Dedifferentiated amniotic fluid mesenchymal stem cell (primary cell): Measurements from ENCODE around the gene ATP9A.
"Not testable (repeated sequence)": the region's sequence is repeated elsewhere in the genome, so short reads cannot be mapped to it uniquely, and the experiment has no call there.

Experiments
- DNase-seq: peaks from one replicate; pipeline ENCODE4 v3.0.0-alpha.2; 2016; ENCODE audit errors: extremely low spot score

Gene ATP9A

DNA sequence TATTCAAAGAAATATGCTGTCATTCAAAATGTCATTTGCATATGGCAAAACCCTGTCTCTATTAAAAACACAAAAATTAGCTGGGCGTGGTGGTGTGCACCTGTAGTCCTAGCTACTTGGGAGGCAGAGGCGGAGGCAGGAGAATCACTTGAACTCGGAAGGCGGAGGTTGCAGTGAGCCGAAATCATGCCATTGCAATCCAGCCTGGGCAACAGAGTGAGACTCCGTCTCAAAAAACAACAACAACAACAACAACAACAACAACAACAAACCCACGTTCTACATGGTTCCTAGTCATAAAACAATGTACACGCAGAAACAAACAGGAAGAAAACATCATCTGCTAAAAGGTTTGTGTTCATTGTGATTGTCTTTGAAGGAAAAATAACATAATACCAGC is 15.0 kb downstream of the ATP9A start:
- DNase-seq: not testable (repeated sequence)

DNA sequence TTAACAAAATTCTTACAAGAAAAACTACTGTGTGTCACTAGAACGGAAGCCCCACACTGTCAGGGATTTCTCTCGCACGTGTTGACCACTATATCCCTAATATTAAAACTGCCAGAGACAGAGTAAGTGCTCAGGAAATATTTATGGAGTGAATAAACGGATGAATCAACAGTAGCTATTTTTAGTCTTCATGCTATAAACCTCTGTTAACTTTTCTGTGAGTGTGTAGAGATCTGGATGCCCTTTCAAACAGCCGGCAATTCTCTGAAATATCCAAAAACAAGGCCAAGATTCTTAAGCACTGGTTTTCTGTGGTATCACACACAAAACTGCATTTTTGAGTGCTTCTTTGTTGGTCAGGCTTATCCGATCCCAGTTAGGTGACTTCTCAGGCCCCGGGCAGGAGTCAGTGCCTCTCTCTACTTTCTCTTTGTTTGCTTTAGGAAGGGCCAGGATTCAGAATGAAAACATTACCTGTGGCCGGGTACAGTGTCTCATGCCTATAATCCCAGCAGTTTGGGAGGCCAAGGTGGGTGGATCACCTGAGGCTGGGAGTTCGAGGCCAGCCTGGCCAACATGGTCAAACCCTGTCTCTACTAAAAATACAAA is 15.7 kb downstream of the ATP9A start:
- DNase-seq: peak; percentile 68

DNA sequence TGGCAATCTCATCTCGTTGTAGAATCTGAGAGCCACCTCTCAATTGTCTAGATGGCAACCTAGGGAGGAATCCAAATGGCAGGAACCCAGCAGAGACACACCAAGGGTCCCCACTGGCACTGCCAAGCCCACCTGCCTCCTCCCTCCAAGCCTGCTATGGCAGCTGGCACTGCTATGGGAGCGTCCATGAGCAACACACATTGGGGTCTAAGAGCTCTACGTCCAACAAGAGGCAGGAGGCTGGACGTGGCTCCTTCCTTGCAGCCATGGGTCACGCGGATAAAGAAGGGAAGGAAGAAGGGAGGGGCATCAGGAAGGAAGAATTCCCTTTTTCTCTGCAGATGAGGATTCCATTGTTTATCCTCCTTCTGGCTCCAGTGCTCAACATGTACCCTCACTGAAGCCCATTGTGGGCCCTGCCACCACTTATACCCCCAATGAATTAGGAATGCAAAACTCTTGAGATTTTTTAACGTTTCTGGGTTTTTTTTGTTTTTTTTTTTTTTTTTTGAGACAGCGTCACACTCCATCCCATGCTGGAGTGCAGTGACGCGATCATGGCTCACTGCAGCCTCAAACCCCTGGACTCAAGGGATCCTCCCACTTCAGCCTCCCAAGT is 17.3 kb downstream of the ATP9A start:
- no peak for DNase-seq

DNA sequence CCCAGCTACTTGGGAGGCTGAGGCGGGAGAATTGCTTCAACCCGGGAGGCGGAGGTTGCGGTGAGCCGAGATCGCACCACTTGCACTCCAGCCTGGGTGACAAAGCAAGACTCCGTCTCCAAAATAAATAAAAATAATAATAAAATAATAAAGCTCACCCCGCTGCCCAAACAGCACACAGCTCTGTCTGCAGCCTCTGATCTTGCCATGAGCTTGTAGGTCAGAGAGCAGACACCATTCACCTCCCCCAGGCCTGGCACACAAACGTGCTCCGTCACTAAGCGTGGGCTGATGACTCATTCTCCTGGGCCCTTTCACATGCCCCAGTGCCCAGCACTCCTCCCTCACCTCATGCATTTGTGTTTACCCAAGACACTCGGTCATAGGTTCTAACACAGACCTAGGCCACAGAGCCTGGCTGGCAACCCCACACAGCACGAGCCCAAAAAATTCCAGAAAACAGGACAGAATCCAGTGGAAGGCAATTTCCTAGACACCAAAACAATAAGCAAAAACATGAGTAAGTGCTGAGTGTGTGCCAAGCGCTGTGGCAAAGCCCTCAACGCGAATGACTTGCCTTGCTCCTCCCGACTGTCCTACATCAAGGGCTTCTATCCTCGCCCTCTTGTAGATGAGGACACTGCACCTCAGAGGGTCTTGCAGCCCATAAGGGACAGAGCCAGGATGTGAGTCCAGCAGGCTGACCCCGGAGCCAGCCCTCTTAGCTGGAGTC is 18.0 kb downstream of the ATP9A start:
- peak; percentile 62 for DNase-seq

DNA sequence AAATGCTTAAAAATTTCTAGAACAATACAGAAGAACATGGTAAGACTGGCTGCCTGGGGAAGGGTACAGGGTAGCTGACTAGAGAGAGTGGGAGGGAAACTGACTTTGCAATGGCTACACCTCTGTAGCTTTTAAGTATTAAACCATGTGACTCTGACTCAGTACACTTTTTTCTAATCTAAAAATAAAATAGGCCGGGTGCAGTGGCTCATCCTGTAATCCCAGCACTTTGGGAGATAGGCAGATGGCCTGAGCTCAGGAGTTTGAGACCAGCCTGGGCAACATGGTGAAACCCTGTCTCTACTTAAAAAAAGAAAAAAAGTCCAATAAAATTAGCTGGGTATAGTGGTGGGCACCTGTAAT is 18.5 kb downstream of the ATP9A start:
- no peak for DNase-seq

DNA sequence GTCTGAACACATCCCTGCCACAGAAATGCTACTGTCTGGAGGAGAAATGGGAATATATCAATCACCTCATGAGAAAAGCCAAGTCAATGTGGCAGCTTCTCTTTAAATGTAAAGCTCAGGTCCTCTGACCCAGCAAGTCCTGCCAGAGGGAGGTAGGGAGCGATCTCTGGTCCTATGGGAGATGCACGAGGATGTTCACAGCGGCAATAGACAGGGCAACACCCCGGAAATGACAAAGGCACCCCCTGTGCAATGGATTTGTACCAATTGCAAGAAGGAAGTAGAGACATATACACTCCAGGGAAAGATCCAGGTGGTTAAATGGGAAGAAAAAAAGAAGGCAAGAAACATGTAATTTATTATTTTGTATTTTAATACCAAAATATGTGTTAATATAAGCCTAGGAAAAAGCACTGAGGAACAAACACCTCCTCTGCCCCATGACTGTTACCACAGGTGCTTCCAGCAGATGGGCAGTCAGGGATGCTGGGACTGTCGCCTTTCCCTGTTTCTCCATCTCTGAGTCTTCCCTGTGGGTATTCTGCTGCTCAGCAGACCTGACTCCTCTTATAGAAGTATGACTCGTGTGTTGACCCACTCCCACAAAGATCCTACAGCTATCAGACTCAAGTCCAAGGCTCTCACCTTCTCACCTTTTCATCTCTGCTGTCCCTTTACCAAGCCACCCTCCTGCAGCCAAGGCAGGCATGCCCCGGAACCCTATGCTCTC is 20.8 kb downstream of the ATP9A start:
- DNase-seq: no peak

DNA sequence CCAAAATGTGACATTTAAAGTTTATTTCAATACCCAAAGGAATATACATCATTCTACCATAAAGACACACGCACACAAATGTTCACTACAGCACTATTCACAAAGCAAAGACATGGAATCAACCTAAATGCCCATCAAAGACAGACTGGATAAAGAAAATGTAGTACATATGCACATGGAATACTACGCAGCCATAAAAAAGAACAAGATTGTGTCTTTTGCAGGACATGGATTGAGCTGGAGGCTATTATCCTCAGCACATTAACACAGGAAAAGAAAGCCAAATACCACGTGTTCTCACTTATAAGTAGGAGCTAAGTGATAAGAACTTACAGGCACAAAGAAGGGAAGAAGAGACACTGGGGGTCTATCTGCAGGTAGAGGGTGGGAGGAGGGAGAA is 22.4 kb downstream of the ATP9A start:
- no peak for DNase-seq

DNA sequence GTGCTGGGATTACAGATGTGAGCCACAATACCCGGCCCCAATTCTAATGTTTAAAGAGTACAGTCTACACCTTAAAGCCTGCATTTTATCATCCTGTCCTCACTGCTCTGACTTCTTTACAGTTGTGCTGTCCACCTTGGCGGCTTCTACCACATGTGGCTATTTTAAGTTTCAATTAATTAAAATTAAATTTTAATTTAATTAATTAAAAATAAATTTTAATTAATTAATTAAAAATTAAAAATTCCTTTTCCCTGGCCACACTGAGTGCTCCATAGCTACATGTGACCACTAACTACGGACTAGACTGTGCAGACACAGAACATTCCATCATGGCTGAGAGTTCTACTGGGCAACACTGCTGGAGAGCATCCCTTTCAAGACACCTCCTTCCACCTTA is 27.4 kb downstream of the ATP9A start:
- DNase-seq: no peak

DNA sequence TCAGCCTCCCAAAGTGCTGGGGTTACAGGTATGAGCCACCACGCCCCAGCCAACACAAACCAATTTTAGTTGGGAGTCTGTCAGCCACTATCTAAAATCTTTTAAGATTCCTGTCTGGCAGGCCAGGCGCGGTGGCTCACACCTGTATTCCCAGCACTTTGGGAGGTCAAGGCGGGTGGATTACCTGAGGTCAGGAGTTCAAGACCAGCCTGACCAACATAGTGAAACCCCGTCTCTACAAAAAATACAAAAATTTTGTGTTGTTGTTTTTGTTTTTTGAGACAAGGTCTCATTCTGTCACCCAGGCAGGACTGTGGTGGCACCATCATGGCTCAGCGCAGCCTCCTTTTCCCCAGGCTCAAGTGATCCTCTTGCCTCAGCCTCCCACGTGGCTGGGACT is 27.9 kb downstream of the ATP9A start:
- not testable (repeated sequence) for DNase-seq

DNA sequence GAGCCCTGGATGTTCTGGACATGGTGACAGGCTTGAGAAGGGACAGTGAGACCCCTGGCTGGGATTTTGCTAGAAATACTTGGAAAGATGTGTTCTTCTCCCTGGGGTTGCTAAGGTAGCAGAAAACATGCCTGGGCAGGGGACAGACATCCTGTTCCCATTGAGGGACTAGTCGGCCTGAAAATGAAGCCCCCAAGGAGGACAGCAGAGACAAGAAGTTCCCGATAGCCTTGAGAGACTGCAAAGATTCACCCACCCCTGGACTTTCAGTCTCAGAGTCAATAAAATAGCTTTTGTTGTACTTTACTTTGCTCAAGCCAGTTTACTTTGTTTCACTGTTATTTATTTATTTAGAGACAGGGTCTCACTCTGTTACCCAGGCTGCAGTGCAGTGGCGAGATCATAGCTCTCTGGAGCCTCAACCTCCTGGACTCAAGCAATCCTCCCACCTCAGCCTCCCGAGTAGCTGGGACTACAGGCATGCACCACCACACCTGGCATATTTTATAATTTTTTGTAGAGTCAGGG is 28.4 kb downstream of the ATP9A start:
- no peak for DNase-seq

DNA sequence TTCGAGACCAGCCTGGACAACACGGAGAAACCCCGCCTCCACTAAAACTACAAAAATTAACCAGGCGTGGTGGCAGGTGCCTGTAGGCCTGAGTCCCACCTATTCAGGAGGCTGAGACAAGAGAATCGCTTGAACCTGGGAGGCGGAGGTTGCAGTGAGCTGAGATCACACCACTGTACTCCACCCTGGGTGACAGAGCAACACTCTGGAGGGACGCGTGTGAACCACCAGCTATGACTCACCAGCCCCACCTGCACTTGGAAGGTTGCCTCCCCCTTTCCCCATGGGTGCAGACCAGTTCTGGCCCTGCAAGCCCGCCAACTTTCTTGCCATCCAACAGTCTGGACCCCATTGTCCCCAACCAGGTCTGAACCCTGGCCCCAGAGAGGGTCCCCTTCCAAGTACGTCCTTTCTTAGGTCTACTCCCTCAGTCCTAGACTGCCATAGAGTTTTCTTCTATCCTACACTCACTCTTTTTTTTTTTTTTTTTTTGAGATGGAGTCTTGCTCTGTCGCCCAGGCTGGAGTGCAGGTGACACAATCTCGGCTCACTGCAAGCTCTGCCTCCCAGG is 29.2 kb downstream of the ATP9A start:
- DNase-seq: no peak

DNA sequence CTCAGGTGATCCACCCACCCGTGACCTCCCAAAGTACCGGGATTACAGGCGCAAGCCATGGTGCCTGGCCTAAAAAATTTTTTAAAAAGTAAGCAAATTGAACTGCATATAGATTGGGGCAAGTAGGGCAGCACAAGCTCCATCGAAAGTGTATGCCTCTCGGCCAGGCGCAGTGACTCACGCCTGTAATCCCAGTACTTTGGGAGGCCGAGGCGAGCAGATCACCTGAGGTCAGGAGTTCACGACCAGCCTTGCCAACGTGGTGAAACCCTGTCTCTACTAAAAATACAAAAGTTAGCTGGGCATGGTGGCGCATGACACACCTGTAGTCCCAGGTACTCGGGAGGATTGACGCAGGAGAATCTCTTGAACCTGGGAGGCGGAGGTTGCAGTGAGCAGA is 29.9 kb downstream of the ATP9A start:
- not testable (repeated sequence) for DNase-seq

DNA sequence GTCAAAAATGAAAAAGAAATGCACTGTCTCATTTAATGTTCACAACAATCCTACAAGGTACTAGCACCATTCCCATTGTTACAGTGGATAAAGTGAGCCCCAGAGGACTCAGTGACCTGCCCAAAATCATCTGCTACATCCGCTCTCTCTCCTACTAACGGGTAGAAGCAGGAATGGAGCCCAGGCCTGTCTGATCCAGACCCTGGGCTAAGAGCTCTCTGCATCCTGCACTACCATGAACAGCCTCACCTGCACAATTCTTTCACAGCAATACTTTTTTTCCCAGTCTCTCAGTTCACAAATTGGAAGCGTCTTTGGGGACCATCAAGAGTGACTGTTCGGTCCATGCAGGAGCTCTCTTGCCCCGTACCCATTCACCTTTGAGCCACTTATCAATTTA is 31.2 kb downstream of the ATP9A start:
- DNase-seq: no peak

DNA sequence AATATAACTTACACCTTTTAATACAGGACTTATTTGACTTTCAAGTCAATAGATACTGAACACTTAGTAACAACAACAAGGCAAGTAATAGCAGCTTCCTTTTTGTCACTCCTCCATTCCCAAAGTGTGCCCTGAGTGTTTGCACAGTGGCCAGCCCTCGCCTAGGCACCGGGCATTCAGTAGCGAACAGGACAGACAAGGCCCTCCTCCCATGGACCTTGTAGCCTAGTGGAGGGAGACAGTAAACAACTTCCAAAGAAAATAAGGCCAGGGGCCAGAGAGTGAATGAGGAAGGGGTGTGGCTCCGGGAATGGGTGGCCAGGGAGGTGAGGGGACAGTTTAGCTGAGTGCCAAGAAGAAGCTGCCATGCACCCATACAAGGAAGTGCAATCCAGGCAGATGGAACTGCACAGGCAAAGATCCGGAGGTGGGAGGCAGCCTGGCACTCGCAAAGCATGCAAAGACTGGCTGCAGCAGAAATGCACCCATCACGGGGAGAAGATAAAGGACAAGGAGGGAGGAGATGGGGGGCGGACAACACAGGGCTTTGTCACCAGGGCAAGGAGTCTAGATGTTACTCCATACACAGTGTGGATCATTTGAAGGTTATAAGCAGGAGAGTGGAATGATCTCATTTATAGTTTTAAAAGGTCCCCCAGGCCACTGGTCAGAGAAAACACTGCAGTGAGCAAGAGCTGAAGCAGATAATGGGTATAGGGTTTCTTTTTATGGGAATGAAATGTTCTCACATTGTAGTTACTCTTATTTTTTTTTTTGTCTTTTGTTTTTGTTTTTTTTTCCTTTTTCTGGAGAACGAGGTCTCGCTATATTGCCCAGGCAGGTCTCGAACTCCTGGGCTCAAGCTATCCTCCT is 32.2 kb downstream of the ATP9A start:
- no peak for DNase-seq

DNA sequence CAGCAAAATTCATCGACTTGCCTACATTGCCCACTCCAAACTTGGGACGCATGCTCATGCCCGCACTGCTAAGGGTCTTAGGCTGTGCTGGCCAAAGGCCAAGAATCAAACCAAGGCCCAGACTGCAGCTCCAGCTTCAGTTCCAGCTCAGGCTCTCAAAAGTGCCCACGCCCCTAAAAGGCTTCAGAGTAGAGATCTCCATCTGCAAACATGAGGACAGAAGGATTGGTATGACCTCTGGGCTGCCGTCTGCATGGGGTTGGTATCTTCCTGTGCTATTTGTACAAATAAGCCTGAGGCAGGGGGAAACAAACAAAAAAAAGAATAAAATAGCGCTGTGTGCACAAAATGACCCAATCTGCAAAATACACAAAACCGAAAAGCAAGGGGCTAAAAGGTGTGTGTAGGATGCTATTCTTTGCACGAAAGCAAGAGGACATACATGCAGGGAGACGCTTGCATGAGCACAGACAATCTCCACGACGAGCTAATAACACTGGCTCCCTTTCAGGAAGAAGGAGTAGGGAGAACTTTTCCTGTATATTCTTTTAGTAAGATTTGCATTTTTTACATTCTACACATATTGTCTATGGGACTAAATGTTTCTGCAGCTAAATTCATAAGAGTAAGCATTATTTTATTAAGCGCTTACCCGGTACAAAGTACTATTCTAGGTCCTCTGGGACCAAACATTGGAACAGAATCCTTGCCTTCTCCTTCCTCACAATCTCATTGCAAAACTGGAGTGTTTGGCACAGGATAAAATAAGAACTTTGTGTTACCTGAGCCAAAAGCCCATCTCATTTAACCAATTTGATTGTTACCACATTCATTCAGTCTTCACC is 33.1 kb downstream of the ATP9A start:
- no peak for DNase-seq

DNA sequence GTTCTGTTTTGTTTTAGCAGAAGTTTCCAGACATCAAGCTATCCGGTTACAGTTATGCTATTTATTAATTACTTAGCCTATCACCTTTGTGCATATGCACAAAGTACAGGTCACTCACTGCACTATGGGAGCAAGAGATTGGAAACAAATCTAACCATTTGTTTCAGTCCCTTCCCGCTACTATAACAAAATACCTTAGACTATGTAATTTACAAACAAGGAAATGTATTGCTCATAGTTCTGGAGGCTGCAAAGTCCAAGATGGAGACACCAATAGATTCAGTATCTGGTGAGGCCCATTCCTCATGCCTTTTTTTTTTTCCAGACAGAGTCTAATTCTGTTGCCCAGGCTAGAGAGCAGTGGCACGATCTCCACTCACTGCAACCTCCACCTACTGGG is 35.1 kb downstream of the ATP9A start:
- no peak for DNase-seq

DNA sequence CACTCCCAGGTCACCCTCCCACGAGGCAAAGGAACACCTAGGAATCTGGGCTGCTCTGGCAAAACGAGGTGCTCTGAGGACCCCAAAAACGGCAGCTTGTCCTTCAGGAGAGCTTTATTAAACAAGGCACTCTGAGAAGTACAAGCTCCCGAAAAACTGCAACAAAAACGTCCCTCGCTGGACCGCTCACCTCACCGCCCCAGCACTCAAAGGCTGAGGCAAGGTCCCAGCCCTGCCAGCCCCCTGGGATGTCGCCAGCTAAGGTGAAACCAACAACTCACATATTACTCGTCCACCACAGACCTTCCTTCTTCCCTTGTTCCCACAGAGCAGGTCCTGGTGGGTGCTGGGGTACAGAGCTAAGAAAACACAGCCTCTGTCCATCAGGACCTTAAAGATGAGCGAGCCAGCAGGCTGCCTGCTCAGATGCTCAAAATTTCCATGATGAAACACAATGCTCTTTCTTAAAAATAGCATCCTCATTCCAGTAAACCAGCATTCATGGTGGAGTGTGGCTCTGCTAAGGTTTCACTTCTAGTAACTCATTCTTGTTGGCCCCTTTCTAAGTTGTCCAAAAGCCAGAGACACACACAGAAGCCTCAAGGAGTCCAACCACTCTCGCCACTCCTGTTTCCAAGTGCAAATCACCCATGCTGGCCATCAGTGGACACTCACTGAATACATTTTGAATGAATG is 35.9 kb downstream of the ATP9A start:
- peak; percentile 68 for DNase-seq

DNA sequence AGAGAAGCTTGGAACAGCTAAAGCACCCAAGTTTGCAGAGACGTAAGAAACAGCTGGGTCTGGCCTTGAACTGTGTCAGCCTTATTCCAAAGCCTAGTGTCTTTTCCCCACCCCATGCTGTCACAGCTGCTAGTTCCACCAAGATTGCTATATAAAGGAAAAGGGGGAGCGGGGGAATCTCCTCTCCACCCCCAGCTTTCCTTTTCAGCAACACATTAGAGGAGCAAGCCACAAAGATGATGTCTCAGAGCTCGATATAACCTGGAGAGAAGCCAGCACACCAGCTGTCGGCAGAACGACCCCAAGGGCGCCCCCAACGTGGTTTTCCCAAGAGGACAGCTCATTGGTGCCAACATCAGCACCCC is 36.5 kb downstream of the ATP9A start:
- DNase-seq: no peak

DNA sequence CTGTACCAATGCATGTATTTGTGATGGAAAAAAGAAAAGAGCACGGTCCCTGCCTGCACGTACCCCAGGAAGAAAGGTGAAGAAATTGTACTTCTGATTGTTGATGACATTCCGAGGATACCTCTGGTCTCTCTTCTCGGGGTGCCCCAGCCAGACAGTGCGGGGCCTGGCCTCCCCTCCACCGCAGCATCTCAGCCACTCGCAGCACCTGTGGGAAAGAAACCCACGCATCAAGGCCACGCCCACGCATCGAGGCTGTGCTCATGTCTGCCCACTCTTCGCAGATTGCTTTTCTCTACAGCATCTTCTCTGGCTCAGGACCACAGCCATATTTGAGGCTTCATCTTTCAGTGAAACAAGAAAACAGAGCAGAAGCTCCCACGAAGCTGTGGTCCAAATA is 38.4 kb downstream of the ATP9A start:
- DNase-seq: no peak

DNA sequence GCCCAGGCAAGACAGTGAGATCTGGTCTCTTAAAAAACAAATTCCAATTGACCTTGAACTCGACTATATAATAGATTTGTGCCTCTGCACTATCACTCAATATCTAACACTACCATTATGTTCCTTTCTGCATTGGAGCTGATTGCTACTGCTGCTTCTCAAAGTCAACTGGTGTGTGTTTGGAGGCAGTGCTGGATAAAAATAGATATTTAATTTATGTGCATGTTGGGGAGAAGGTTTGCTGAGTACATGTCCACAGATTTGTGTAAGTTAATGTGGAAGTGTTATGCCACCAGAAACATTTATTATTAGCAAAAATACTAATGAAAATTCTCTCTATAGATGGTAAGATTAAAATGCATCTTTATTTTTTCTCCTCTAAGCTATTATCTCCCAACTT is 39.5 kb downstream of the ATP9A start:
- no peak for DNase-seq
